SK-N-SH treated with all-trans-retinoic acid at 6 μM for 48 hours (cell line): ENCODE measurements around the gene ANKS1A.

Experiments used
- PPARA ChIP-seq: fragments of 250-450 bp; sonication (Bioruptor Pico); IDR thresholded peaks from 2 replicates; pipeline ENCODE4 v1.5.0; 2020; ENCODE audit warnings: mild to moderate bottlenecking, borderline replicate concordance
- ZFP3 ChIP-seq: fragments of 250-450 bp; sonication (Bioruptor Pico); IDR thresholded peaks from 2 replicates; pipeline ENCODE4 v1.5.0; 2020; ENCODE audit warnings: mild to moderate bottlenecking, moderate library complexity
- ZFP30 ChIP-seq: fragments of 450-650 bp; formaldehyde crosslinking; IDR thresholded peaks from 2 replicates; pipeline ENCODE4 v1.5.0; 2022; ENCODE audit warnings: mild to moderate bottlenecking, moderate library complexity
- TF ChIP-seq, protein P1 (sequence below): fragments of 250-450 bp; sonication (Bioruptor Pico); IDR thresholded peaks from 2 replicates; pipeline ENCODE4 v1.8.0; 2020; ENCODE audit warnings: mild to moderate bottlenecking, moderate library complexity, borderline replicate concordance

DNA sequence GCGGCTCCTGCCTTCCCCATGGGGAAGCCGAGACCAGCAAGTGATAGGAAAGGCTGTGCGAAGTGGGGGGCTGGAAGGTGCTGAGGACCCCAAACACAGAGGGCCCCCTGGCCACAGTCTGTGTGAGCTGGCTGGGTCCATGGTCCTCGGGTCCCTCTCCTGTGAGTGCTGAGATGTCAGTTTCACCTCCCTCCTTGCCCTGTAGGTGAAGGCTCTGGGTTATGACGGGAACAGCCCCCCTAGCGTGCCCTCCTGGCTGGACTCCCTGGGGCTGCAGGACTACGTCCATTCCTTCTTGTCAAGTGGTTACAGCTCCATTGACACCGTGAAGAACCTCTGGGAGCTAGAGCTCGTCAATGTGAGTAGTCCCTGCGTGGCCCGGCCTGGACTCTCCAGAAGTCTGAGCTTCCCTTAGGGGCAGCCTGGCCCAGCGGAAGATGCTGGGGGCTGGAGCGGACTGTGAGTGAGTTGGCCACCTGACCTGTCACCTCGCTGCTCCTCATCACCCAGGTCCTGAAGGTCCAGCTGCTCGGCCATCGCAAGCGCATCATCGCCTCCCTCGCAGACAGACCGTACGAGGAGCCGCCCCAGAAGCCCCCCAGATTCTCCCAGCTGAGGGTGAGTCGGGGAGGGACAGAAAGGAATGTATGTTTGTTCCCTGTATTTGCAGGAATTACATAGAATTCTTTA, 190.4 kb downstream of the ANKS1A start:
- TF ChIP-seq ZFP30 (CRISPR knock-in tag) (no peak), PPARA (CRISPR knock-in tag) (no peak), ZFP3 (CRISPR knock-in tag) (no peak)
- TF ChIP-seq, protein P1, sequence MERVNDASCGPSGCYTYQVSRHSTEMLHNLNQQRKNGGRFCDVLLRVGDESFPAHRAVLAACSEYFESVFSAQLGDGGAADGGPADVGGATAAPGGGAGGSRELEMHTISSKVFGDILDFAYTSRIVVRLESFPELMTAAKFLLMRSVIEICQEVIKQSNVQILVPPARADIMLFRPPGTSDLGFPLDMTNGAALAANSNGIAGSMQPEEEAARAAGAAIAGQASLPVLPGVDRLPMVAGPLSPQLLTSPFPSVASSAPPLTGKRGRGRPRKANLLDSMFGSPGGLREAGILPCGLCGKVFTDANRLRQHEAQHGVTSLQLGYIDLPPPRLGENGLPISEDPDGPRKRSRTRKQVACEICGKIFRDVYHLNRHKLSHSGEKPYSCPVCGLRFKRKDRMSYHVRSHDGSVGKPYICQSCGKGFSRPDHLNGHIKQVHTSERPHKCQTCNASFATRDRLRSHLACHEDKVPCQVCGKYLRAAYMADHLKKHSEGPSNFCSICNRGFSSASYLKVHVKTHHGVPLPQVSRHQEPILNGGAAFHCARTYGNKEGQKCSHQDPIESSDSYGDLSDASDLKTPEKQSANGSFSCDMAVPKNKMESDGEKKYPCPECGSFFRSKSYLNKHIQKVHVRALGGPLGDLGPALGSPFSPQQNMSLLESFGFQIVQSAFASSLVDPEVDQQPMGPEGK (CRISPR knock-in tag): no peak
